Uterus (tissue), 2 donors: ENCODE data around the gene ZNF154.

ENCODE experiments used
- POLR2A ChIP-seq, 2 donors: fragments of 450-650 bp; IDR thresholded peaks; one replicate each; pipeline ENCODE4 v1.6.1; 2016; ENCODE audit warnings: antibody characterized with exemption in 2 of 2, mild to moderate bottlenecking in 1 of 2, moderate library complexity in 1 of 2
- TF ChIP-seq, protein P1 (sequence below), 4 experiments: fragments of 200-600 bp in 2 of 4; fragments of 450-650 bp in 2 of 4; sonication (generic) in 2 of 4; IDR thresholded peaks; one replicate each; pipeline ENCODE4 v1.5.1; 2016 to 2019; ENCODE audit warnings: antibody characterized with exemption in 4 of 4, mild to moderate bottlenecking in 2 of 4, moderate library complexity in 1 of 4

DNA sequence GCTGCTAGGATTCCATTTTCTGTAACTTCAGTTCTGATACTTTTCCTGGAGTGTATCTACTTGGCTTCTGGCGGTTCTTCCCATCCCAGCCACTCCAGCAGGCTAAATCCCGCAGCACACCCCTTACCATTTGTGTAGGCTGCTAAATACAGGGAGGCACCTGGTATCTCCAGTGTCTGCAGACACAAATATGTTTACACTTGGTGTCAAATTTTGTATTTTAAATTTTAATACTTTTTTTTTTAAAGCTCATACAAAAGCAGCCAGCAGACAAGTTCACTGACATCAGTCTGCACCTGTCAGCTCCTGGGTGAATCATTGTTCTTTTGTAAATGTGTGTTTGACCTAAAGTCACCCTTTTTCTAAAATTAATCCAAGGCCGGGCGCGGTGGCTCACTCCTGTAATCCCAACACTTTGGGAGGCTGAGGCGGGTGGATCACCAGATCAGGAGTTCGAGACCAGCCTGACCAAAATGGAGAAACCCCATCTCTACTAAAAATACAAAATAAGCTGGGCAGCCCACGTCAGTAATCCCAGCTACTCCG is 43.7 kb downstream of the ZNF154 start:
- TF ChIP-seq, protein P1, sequence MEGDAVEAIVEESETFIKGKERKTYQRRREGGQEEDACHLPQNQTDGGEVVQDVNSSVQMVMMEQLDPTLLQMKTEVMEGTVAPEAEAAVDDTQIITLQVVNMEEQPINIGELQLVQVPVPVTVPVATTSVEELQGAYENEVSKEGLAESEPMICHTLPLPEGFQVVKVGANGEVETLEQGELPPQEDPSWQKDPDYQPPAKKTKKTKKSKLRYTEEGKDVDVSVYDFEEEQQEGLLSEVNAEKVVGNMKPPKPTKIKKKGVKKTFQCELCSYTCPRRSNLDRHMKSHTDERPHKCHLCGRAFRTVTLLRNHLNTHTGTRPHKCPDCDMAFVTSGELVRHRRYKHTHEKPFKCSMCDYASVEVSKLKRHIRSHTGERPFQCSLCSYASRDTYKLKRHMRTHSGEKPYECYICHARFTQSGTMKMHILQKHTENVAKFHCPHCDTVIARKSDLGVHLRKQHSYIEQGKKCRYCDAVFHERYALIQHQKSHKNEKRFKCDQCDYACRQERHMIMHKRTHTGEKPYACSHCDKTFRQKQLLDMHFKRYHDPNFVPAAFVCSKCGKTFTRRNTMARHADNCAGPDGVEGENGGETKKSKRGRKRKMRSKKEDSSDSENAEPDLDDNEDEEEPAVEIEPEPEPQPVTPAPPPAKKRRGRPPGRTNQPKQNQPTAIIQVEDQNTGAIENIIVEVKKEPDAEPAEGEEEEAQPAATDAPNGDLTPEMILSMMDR (IDR thresholded peaks at IDR 0.05) = no peak
- no peak for TF ChIP-seq POLR2A (IDR thresholded peaks at IDR 0.05)
